ENCODE data around the gene CYB5R2. TPM values are rescaled to one million over a fixed set of nuclear protein-coding genes. Genes with fewer than 3 reads are reported as not detected.

The CYB5R2 gene
- total RNA-seq, 1 donor from 2014 or later = 24.6 TPM

GRCh38 chr11:7692426-7692825 is 19.1 kb upstream of the CYB5R2 start:
- H3K4me2 ChIP-seq = no peak overlapping the region
- TF ChIP-seq EZH2 (IDR thresholded peaks at IDR 0.05) = no peak
- no peak for TF ChIP-seq CTCF (IDR thresholded peaks at IDR 0.05)
- no peak for TF ChIP-seq EZH2phosphoT487 (IDR thresholded peaks at IDR 0.05)
- no peaks in the 10 kb centered on the region for H3K4me1 Mint-ChIP-seq

DNA sequence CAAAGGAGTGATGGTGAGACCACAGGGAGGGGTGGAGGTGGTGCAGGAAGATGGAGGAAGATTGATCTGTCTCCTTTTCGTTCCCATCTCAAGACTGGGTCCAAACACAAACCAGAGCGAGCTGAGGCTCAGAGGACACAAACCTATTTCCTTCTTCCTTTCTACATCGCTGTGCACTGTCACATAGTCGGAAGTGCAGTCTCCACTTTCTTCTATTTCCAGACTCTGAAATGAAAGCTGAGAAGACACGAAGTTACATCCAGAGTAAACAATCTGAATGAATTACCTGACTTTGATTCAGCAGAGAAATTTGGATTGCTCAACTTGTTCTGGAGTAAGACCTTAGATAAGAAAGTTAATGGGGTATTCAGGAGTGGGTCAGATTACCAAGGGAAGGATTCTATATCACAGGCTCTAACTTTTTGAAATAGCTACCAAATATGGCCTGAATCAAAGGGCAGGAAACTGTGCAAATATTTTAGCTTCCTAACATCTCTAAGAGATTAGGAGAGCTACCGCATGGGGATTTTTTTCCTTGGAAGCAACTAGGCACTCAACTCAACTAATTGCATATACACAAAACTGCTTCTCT is 18.6 kb upstream of the CYB5R2 start:
- H3K4me3 Mint-ChIP-seq = no peak overlapping the region
- Histone ChIP-seq H3K36me3 (no peaks in the 10 kb centered on the region), H3K9me3 (ENCODE audit: low read depth) (no peaks in the 10 kb centered on the region), H4K20me1 (ENCODE audit: low read depth) (no peaks in the 10 kb centered on the region), H3K27me3 (no peaks in the 10 kb centered on the region), H2AFZ (replicated peaks) (no peak overlapping the region), H3K4me3 (no peak overlapping the region), H3K9ac (no peak overlapping the region), H3K4me2 (no peak overlapping the region), H3K27ac (no peak overlapping the region), H3F3A (ENCODE audit: low read depth) (peaks cover 4% of the 10 kb centered on the region), H3K4me1 (peaks cover 7% of the 10 kb centered on the region), H3K79me2 (ENCODE audit: low read depth) (no peaks in the 10 kb centered on the region)
- H3K27ac Mint-ChIP-seq = no peak overlapping the region
- peaks cover 2% of the 10 kb centered on the region for H3K27me3 Mint-ChIP-seq (ENCODE audit: insufficient read depth, low read depth)
- no peaks in the 10 kb centered on the region for H3K36me3 Mint-ChIP-seq
- no peaks in the 10 kb centered on the region for H3K9me3 Mint-ChIP-seq
- no peak for DNase-seq (ENCODE audit: low spot score)
- H3K4me1 Mint-ChIP-seq = no peaks in the 10 kb centered on the region
- TF ChIP-seq EZH2phosphoT487 (IDR thresholded peaks at IDR 0.05) = no peak
- TF ChIP-seq CTCF (IDR thresholded peaks at IDR 0.05) = no peak
- no peak for TF ChIP-seq EZH2 (IDR thresholded peaks at IDR 0.05)

More at GRCh38 chr11:7692426-7692825, 19.1 kb upstream of the CYB5R2 start:
- Histone ChIP-seq H3K9me3 (ENCODE audit: low read depth) (no peaks in the 10 kb centered on the region), H3K36me3 (no peaks in the 10 kb centered on the region), H3F3A (ENCODE audit: low read depth) (peaks cover 4% of the 10 kb centered on the region), H3K27ac (no peak overlapping the region), H3K4me3 (no peak overlapping the region), H2AFZ (replicated peaks) (no peak overlapping the region), H3K4me1 (peaks cover 7% of the 10 kb centered on the region), H4K20me1 (ENCODE audit: low read depth) (no peaks in the 10 kb centered on the region), H3K27me3 (no peaks in the 10 kb centered on the region), H3K79me2 (ENCODE audit: low read depth) (no peaks in the 10 kb centered on the region), H3K9ac (no peak overlapping the region)
- Mint-ChIP-seq H3K27ac (peak overlapping the region; percentile 26), H3K9me3 (no peaks in the 10 kb centered on the region), H3K4me3 (no peak overlapping the region), H3K36me3 (no peaks in the 10 kb centered on the region), H3K27me3 (ENCODE audit: insufficient read depth, low read depth) (peaks cover 2% of the 10 kb centered on the region)
- DNase-seq (ENCODE audit: low spot score) = no peak

DNA sequence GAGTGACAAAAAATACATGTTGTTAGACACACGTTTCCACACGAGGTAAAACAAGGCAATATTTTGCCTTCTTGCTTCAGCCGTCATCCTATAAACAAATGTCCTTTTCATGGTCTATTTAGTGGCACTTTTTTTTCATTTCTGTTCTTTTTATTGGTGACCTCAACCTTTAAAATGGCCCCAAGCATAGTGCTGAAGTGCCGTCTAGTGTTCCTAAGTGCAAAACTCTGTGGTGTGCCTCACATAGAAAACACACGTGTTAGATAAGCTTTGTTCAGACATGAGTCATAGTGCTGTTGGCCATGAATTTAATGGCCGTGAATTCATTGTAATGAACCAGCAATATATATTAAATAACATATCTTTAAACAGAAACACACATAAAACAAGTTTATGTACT is 17.3 kb upstream of the CYB5R2 start:
- H3K27me3 ChIP-seq = no peaks in the 10 kb centered on the region
- no peak overlapping the region for H3K4me3 Mint-ChIP-seq
- no peaks in the 10 kb centered on the region for H3K4me1 Mint-ChIP-seq

More for the DNA sequence above, 17.3 kb upstream of the CYB5R2 start:
- Histone ChIP-seq H3K79me2 (ENCODE audit: low read depth) (no peaks in the 10 kb centered on the region), H3K36me3 (no peaks in the 10 kb centered on the region), H3K27ac (no peak overlapping the region), H3K9ac (no peak overlapping the region), H3K4me3 (no peak overlapping the region), H3K4me2 (no peak overlapping the region), H4K20me1 (ENCODE audit: low read depth) (no peaks in the 10 kb centered on the region), H3K4me1 (peaks cover 7% of the 10 kb centered on the region), H3F3A (ENCODE audit: low read depth) (peaks cover 4% of the 10 kb centered on the region), H2AFZ (replicated peaks) (no peak overlapping the region), H3K9me3 (ENCODE audit: low read depth) (no peaks in the 10 kb centered on the region)
- peak; percentile 16 for DNase-seq (ENCODE audit: low spot score)
- Mint-ChIP-seq H3K36me3 (no peaks in the 10 kb centered on the region), H3K27me3 (ENCODE audit: insufficient read depth, low read depth) (peaks cover 3% of the 10 kb centered on the region), H3K27ac (no peak overlapping the region), H3K9me3 (no peaks in the 10 kb centered on the region)
- no peak for TF ChIP-seq EZH2phosphoT487 (IDR thresholded peaks at IDR 0.05)
- TF ChIP-seq CTCF (IDR thresholded peaks at IDR 0.05) = peak; percentile 46

All from neural progenitor cell (in vitro differentiated cells).